Endothelial cell of umbilical vein (primary cell): ENCODE measurements around the gene SLC25A3. TPM values are rescaled to one million over a fixed set of nuclear protein-coding genes. Genes with fewer than 3 reads are reported as not detected.
"Not testable (repeated sequence)": the region's sequence is repeated elsewhere in the genome, so short reads cannot be mapped to it uniquely, and the experiment has no call there.

Source experiments
- BruUV-seq: library from RNA; stranded (reverse); fragments of 400-500 nt; replicated peaks from 2 replicates; lab custom pipeline; 2021; lab: Mats Ljungman, UMichigan
- CTCF ChIA-PET: fragments of 300-600, 350-600 bp; sonication (Branson Sonifier 250); formaldehyde crosslinking; loops from one replicate; lab custom pipeline; 2021; ENCODE audit warnings: antibody characterized with exemption, inconsistent platforms; lab: Charles Lee
- POLR2A ChIA-PET: fragments of 300-600, 350-600 bp; sonication (Branson Sonifier 250); formaldehyde crosslinking; loops from one replicate; lab custom pipeline; 2021; ENCODE audit warnings: antibody characterized with exemption, inconsistent platforms; lab: Charles Lee
- DNase-seq: peaks from one replicate; pipeline ENCODE4 v3.0.0-alpha.2; 2011; ENCODE audit warnings: low read depth, low spot score
- FAIRE-seq: peaks from 2 replicates; lab custom pipeline; 2011; peaks lifted over from hg19 to GRCh38; lab: Jason Lieb, UNC
- H2AFZ ChIP-seq: 2 replicates; pipeline ENCODE4 v1.6.0; 2012; ENCODE audit warnings: low read depth, low read length, control low read depth, inconsistent platforms
- H3K27ac ChIP-seq: 2 replicates; pipeline ENCODE4 v1.5.1; 2011; ENCODE audit warnings: low read depth, mild to moderate bottlenecking, control low read depth, low read length, moderate library complexity; ENCODE audit not compliant: insufficient read depth
- H3K27me3 ChIP-seq, 2 experiments: 2 replicates each; pipeline versions ENCODE4 v1.6.0 to v1.6.1; 2011; ENCODE audit warnings: low read length in 2 of 2, mixed read lengths in 1 of 2; ENCODE audit not compliant: control insufficient read depth in 2 of 2, insufficient read depth in 2 of 2
- H3K36me3 ChIP-seq, 2 experiments: 2 replicates in 1 of 2; 3 replicates in 1 of 2; pipeline ENCODE4 v1.5.1; 2011; ENCODE audit warnings: low read length in 2 of 2, mild to moderate bottlenecking in 1 of 2, moderate library complexity in 1 of 2; ENCODE audit not compliant: control insufficient read depth in 2 of 2, insufficient read depth in 2 of 2; ENCODE audit errors: extremely low read depth in 1 of 2
- H3K4me1 ChIP-seq: 3 replicates; pipeline ENCODE4 v1.5.1; 2011; ENCODE audit warnings: mild to moderate bottlenecking, low read length; ENCODE audit not compliant: control insufficient read depth, insufficient read depth; ENCODE audit errors: extremely low read depth
- H3K4me2 ChIP-seq: 2 replicates; pipeline ENCODE4 v1.6.1; 2011; ENCODE audit warnings: low read length, control low read depth, mixed read lengths; ENCODE audit not compliant: insufficient read depth
- H3K4me3 ChIP-seq, 3 experiments: fragments of 200-600 bp in 1 of 3; sonication (generic), shearing (Covaris generic) in 1 of 3; replicated peaks in 1 of 3; 2 replicates each; pipeline ENCODE4 v1.5.1; 2011 to 2016; ENCODE audit warnings: control low read depth in 3 of 3, low read length in 3 of 3, mild to moderate bottlenecking in 2 of 3, inconsistent platforms in 1 of 3, low read depth in 1 of 3, moderate library complexity in 1 of 3; ENCODE audit not compliant: insufficient read depth in 1 of 3
- H3K79me2 ChIP-seq: 2 replicates; pipeline ENCODE4 v1.6.0; 2012; ENCODE audit warnings: low read length, inconsistent platforms; ENCODE audit not compliant: control insufficient read depth, insufficient read depth
- H3K9ac ChIP-seq: replicated peaks from 2 replicates; pipeline ENCODE3; 2011; ENCODE audit warnings: low read length, control low read depth; ENCODE audit not compliant: insufficient read depth; ENCODE audit errors: extremely low read depth
- H3K9me1 ChIP-seq: replicated peaks from 3 replicates; pipeline ENCODE4 v1.6.0; 2011; ENCODE audit warnings: mild to moderate bottlenecking, low read length; ENCODE audit not compliant: control insufficient read depth, insufficient read depth; ENCODE audit errors: extremely low read depth
- H3K9me3 ChIP-seq: replicated peaks from 2 replicates; pipeline ENCODE4 v1.5.1; 2012; ENCODE audit warnings: low read length, inconsistent platforms; ENCODE audit not compliant: control insufficient read depth, insufficient read depth
- H4K20me1 ChIP-seq: replicated peaks from 2 replicates; pipeline ENCODE3; 2011; ENCODE audit warnings: mild to moderate bottlenecking, low read length; ENCODE audit not compliant: control insufficient read depth, insufficient read depth; ENCODE audit errors: extremely low read depth
- EZH2 ChIP-seq: IDR thresholded peaks from 2 replicates; pipeline ENCODE4 v1.6.1; 2012; ENCODE audit warnings: borderline replicate concordance, low read depth, mild to moderate bottlenecking, moderate library complexity, low read length, inconsistent platforms; ENCODE audit not compliant: severe bottlenecking
- FOS ChIP-seq: IDR thresholded peaks from 2 replicates; pipeline ENCODE4 v1.6.1; 2011; ENCODE audit warnings: mild to moderate bottlenecking, low read length, moderate library complexity, borderline replicate concordance; ENCODE audit not compliant: insufficient read depth
- GATA2 ChIP-seq: IDR thresholded peaks from 2 replicates; pipeline ENCODE4 v1.7.0; 2011; ENCODE audit warnings: low read depth, mild to moderate bottlenecking, moderate library complexity, mixed read lengths, low read length; ENCODE audit not compliant: insufficient read length, insufficient read depth
- JUN ChIP-seq: IDR thresholded peaks from 2 replicates; pipeline ENCODE4 v1.6.1; 2011; ENCODE audit warnings: borderline replicate concordance, low read depth; ENCODE audit not compliant: insufficient read length, insufficient read depth
- MYC ChIP-seq: IDR thresholded peaks from one replicate; pipeline ENCODE4 v1.6.1; 2011; ENCODE audit warnings: mild to moderate bottlenecking, low read depth, low read length
- POLR2A ChIP-seq: IDR thresholded peaks from 2 replicates; pipeline ENCODE4 v1.6.1; 2012; ENCODE audit warnings: low read depth, mild to moderate bottlenecking, control low read depth, low read length
- POLR2AphosphoS5 ChIP-seq: IDR thresholded peaks from 2 replicates; pipeline ENCODE4 v1.6.1; 2012; ENCODE audit warnings: low read depth, mild to moderate bottlenecking, control low read depth, low read length, moderate library complexity; ENCODE audit not compliant: insufficient read depth
- dilution Hi-C: fragments of 300-500 bp; cut with MboI; formaldehyde crosslinking; loops from one replicate; pipeline ENCODE4 v1.15.0; 2019; ENCODE audit warnings: low sequenced_read_pairs; ENCODE audit not compliant: extremely low pct_ligation_motif_present
- intact Hi-C: fragments of 100-400 bp; cut with micrococcal nuclease; formaldehyde crosslinking; loops from one replicate; pipeline ENCODE4 v1.10.0; 2022
- polyA plus RNA-seq, 4 experiments: library from polyadenylated mRNA; depleted of rRNA in 3 of 4; stranded (reverse) in 3 of 4; unstranded in 1 of 4; fragments of >200 nt; gene quantifications; 2 replicates each; pipeline versions ENCODE4 v1.2.1 to v1.2.3, GENCODE V29; 2011 to 2012; ENCODE audit warnings: missing spikeins in 1 of 4
- total RNA-seq: library from RNA; stranded (reverse); gene quantifications from 2 replicates; pipeline ENCODE4 v1.2.3, GENCODE V29; 2021
- TF ChIP-seq, protein P1 (sequence below), 2 donors: IDR thresholded peaks; 1 replicate in 1 of 2; 2 replicates in 1 of 2; pipeline ENCODE4 v1.5.1; 2011; ENCODE audit warnings: low read length in 2 of 2, mild to moderate bottlenecking in 2 of 2, moderate library complexity in 2 of 2, control low read depth in 1 of 2, inconsistent platforms in 1 of 2, low read depth in 1 of 2; ENCODE audit not compliant: insufficient read depth in 1 of 2; ENCODE audit errors: extremely low read depth in 1 of 2
- TF ChIP-seq, protein P2 (sequence below): IDR thresholded peaks from 2 replicates; pipeline ENCODE4 v1.6.1; 2011; ENCODE audit not compliant: insufficient read depth, insufficient read length

The SLC25A3 gene
- total and polyA plus RNA-seq, 2 donors (not counting 3 experiments of a cell fraction or from before 2014, with no cell fraction given): 797 to 1,103 TPM

DNA sequence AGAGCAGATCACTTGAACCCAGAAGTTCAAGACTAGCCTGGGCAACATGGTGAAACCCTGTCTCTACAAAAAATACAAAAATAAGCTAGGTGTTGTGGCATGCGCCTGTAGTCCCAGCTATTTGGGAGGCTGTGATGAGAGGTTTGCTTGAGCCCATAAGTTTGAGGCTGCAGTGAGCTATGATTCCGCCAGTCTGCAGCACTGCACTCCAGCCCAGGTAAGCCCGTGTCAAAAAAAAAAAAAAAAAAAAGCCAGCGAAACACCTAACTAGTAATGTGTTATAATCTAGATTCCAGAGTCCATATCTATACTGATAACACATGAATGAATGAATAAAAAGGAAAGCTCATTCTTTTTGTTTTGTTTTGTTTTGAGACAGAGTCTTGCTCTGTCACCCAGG is 18.5 kb upstream of the SLC25A3 start:
- POLR2A ChIA-PET: interaction anchor here (0.6 kb wide), 1 partner anchor 18 kb away, joined by 4 read pairs; no protein-coding TSS in a partner anchor

DNA sequence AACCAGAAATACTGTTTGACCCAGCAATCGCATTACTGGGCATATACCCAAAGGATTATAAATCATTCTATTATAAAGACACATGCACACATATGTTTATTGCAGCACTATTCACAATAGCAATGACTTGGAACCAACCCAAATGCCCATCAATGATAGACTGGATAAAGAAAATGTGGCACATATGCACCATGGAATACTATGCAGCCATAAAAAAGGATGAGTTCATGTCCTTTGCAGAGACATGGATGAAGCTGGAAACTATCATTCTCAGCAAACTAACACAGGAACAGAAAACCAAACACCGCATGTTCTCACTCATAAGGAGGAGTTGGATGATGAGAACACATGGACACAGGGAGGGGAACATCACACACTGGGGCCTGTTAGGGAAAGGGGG is 16.7 kb upstream of the SLC25A3 start:
- BruUV-seq, H3K9me3 ChIP-seq, H3K4me1 ChIP-seq, H3K9me1 ChIP-seq, H3K36me3 ChIP-seq, intact Hi-C loops, H3K9ac ChIP-seq, dilution Hi-C loops, FAIRE-seq, H3K4me2 ChIP-seq, H3K79me2 ChIP-seq, H3K27ac ChIP-seq, H4K20me1 ChIP-seq, DNase-seq, POLR2A ChIA-PET, H2AFZ ChIP-seq, H3K4me3 ChIP-seq, H3K27me3 ChIP-seq: not testable (repeated sequence)
- CTCF ChIA-PET: interaction anchor here (1.2 to 2.9 kb wide), 2 partner anchors 10 to 422 kb away, joined by 3 to 19 read pairs; no protein-coding TSS in a partner anchor

More for the DNA sequence above, 18.5 kb upstream of the SLC25A3 start:
- no peak for TF ChIP-seq FOS
- no peak for TF ChIP-seq POLR2A
- TF ChIP-seq EZH2: no peak
- no peak for TF ChIP-seq MYC
- TF ChIP-seq, protein P1, sequence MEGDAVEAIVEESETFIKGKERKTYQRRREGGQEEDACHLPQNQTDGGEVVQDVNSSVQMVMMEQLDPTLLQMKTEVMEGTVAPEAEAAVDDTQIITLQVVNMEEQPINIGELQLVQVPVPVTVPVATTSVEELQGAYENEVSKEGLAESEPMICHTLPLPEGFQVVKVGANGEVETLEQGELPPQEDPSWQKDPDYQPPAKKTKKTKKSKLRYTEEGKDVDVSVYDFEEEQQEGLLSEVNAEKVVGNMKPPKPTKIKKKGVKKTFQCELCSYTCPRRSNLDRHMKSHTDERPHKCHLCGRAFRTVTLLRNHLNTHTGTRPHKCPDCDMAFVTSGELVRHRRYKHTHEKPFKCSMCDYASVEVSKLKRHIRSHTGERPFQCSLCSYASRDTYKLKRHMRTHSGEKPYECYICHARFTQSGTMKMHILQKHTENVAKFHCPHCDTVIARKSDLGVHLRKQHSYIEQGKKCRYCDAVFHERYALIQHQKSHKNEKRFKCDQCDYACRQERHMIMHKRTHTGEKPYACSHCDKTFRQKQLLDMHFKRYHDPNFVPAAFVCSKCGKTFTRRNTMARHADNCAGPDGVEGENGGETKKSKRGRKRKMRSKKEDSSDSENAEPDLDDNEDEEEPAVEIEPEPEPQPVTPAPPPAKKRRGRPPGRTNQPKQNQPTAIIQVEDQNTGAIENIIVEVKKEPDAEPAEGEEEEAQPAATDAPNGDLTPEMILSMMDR (IDR thresholded peaks at IDR 0.05; ENCODE audit: extremely low read depth in 1 of 2, insufficient read depth in 1 of 2, low read depth in 1 of 2, low read length in 2 of 2): no peak
- TF ChIP-seq POLR2AphosphoS5: no peak
- TF ChIP-seq, protein P2, sequence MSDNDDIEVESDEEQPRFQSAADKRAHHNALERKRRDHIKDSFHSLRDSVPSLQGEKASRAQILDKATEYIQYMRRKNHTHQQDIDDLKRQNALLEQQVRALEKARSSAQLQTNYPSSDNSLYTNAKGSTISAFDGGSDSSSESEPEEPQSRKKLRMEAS: no peak
- TF ChIP-seq GATA2: no peak
- TF ChIP-seq JUN: no peak
- Histone ChIP-seq H3K27me3 (no peaks in the 10 kb centered on the region), H3K9me3 (no peaks in the 10 kb centered on the region), H2AFZ (no peak overlapping the region), H3K4me3 (no peak overlapping the region), H3K9me1 (no peaks in the 10 kb centered on the region), H3K4me2 (no peak overlapping the region), H3K27ac (no peak overlapping the region), H4K20me1 (no peaks in the 10 kb centered on the region), H3K36me3 (no peaks in the 10 kb centered on the region), H3K4me1 (no peaks in the 10 kb centered on the region), H3K9ac (no peak overlapping the region), H3K79me2 (no peaks in the 10 kb centered on the region)
- no TSS peak for BruUV-seq
- dilution Hi-C loops (no loop called here), intact Hi-C loops (no loop called here)
- CTCF ChIA-PET: interaction anchor here (0.6 to 1.6 kb wide), 5 partner anchors 9 to 200 kb away, joined by 3 to 16 read pairs (median 4); no protein-coding TSS in a partner anchor
- no peak for FAIRE-seq
- DNase-seq: no peak
